GM19452 (cell line): ENCODE results near the gene ANKH.
A peak's percentile ranks its signal among the peaks of the same experiment; 100 is the strongest.

Source experiments
- ATAC-seq: cut with Tn5 transposase; IDR thresholded peaks from one replicate; pipeline ENCODE4 v1.9.1; 2021; ENCODE audit not compliant: unreplicated experiment

ANKH gene

GRCh38 chr5:14669415-14669814 is 202.2 kb downstream of the ANKH start:
- no peak for ATAC-seq

- ATAC-seq, result no peak
Observed at GRCh38 chr5:14668181-14668591, 203.4 kb downstream of the ANKH start.

- ATAC-seq, result no peak
Observed at GRCh38 chr5:14667770-14668169, 203.8 kb downstream of the ANKH start.

GRCh38 chr5:14667290-14667689 is 204.3 kb downstream of the ANKH start:
- ATAC-seq, result no peak

- no peak for ATAC-seq
Observed at GRCh38 chr5:14666357-14666756, 205.2 kb downstream of the ANKH start.

GRCh38 chr5:14665949-14666348 is 205.6 kb downstream of the ANKH start:
- peak; percentile 33 for ATAC-seq

- ATAC-seq, result no peak
Observed at GRCh38 chr5:14665101-14665822, 206.3 kb downstream of the ANKH start.

GRCh38 chr5:14664270-14665100 is 207.1 kb downstream of the ANKH start, which contains the start of gene OTULIN:
Gene OTULIN, plus strand, starts transcription at chr5:14664718. Its CDS starts 108 bp downstream, at chr5:14664826.
- ATAC-seq, result peak; percentile 65

- ATAC-seq, result peak; percentile 11
Observed at GRCh38 chr5:14663734-14664269, 207.8 kb downstream of the ANKH start.

- ATAC-seq, result no peak
Observed at GRCh38 chr5:14662721-14663260, 208.8 kb downstream of the ANKH start.

- no peak for ATAC-seq
Observed at GRCh38 chr5:14660833-14661232, 210.7 kb downstream of the ANKH start.

GRCh38 chr5:14659821-14660607 is 211.6 kb downstream of the ANKH start:
- ATAC-seq, result no peak

GRCh38 chr5:14656898-14657297 is 214.7 kb downstream of the ANKH start:
- ATAC-seq, result no peak

GRCh38 chr5:14655146-14655741 is 216.3 kb downstream of the ANKH start:
- no peak for ATAC-seq
